Psoas muscle (tissue), 8 donors: ENCODE data around the gene PDE6D. TPM values are rescaled to one million over a fixed set of nuclear protein-coding genes. Genes with fewer than 3 reads are reported as not detected.

Experiments
- ATAC-seq, 4 donors: fragments of 200-7000 bp; cut with Tn5 transposase; one replicate each; pipeline ENCODE4 v1.9.1; 2020; ENCODE audit warnings: moderate library complexity in 3 of 4, mild to moderate bottlenecking in 2 of 4
- DNase-seq, 2 donors: peaks; one replicate each; pipeline ENCODE4 v3.0.0-alpha.2; 2020
- H3K27ac ChIP-seq: fragments of 200-600 bp; one replicate; pipeline ENCODE4 v1.8.0; 2022
- H3K27me3 ChIP-seq, 3 donors: fragments of 200-600 bp in 1 of 3; one replicate each; pipeline versions ENCODE4 v1.6.1 to v1.8.0; 2013 to 2022; ENCODE audit warnings: low read length in 2 of 3, mild to moderate bottlenecking in 2 of 3, moderate library complexity in 1 of 3; ENCODE audit not compliant: insufficient read depth in 3 of 3
- H3K36me3 ChIP-seq, 2 donors: fragments of 200-600 bp in 1 of 2; one replicate each; pipeline versions ENCODE4 v1.6.1 to v1.8.0; 2013 to 2022; ENCODE audit warnings: low read depth in 1 of 2, mild to moderate bottlenecking in 1 of 2, moderate library complexity in 1 of 2; ENCODE audit not compliant: insufficient read depth in 1 of 2
- H3K4me1 ChIP-seq: fragments of 200-600 bp; one replicate; pipeline ENCODE4 v1.8.0; 2022
- H3K4me3 ChIP-seq: fragments of 200-600 bp; one replicate; pipeline ENCODE4 v1.8.0; 2022; ENCODE audit warnings: mild to moderate bottlenecking
- H3K9me3 ChIP-seq: fragments of 200-600 bp; one replicate; pipeline ENCODE4 v1.8.0; 2022
- CTCF ChIP-seq: fragments of 200-600 bp; IDR thresholded peaks from one replicate; pipeline ENCODE4 v1.8.0; 2022; ENCODE audit warnings: antibody characterized with exemption
- WGBS, 3 donors: extraction: QIAGEN DNeasy Blood & Tissue Kit; methylation state at CpG; one replicate each; pipeline versions ENCODE4 v1.1.6 to v1.1.7; 2013; 5-methylcytosine and 5-hydroxymethylcytosine counted together
- intact Hi-C, 2 donors: fragments of 100-400 bp; cut with DNase I; formaldehyde crosslinking; loops; one replicate each; pipeline versions ENCODE4 v1.11.0 to v1.14.2; 2022
- polyA plus RNA-seq, 3 donors: library from polyadenylated mRNA; stranded (reverse); fragments of 200-250 nt; gene quantifications; one replicate each; pipeline ENCODE4 v1.2.3, GENCODE V29; 2013
- total RNA-seq, 4 donors: library from RNA; stranded (reverse); fragmentation: NEBNext Ultra II Directional in 2 of 4; extraction: Animal tissue kit (Norgen Biotek cat#: 25700) in 2 of 4; gene quantifications; one replicate each; pipeline versions ENCODE4 v1.2.1 to v1.2.4, GENCODE V29; 2021 to 2023
- donor health status: healthy with polysubstance abuse.
- donor health status: DM: no; HTN: no; CAD: no; lungs with moderate emphysema.
- donor health status: Bipolar disorder and iron deficiency.
- donor health status: healthy.
- donor health status: DM: yes; HTN: yes; CAD: no.
- donor health status: DM: no; HTN: no; CAD: no.
- donor health status: DM: no; HTN: no; CAD: no.
- donor health status: DM: yes; HTN: yes; CAD: no.

The PDE6D gene
- total and polyA plus RNA-seq, 7 donors, result 8.7 to 22.5 (median 13.8) TPM

DNA sequence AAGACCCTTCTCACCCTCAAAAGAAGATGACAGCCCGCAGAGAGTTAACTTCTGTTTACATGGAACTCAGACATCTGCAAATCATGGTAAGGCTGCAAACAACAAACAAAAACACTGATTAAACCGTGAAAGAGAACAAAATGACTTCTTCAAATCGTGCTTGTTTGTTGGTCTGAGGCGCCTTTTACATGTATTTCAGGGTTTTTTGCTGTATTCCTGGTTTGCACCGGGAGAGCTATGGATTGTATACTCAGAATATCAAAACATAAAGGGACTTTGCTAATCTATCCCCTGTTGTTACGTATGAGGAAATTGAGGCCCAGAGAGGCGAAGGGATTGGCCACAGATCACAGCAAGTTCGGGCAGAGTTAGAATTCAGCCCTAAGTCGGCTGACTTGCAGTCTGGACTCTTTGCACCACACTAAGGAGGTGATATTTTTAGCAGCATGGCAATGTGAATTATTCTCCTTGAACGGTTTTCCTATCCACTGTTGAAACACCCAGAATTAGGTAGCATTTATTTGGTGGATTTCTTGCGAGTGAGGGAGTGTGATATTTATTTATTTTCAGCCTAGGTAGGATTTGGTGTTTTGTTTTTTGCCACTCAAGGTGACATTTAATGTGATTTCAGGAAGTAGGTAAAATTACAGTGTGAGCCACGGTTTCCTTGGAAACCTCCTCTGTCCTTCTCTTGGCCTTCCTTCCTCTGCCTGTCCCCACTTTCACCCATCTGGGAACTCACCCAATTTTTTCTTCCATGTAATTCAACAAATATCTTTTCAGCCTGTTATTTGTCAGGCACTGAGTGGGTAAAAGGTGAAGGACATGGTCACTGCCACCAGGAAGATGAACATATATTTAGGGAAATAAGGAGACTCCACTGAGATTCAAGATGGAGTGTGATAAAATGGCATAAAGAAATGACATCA is 980 bp upstream of the PDE6D start:
- H3K36me3 ChIP-seq, result no peaks in the 10 kb centered on the region
- intact Hi-C loops, result loop anchor here in 1 of 2 donors (5.0 kb wide), 2 partner anchors 70 to 105 kb away; no protein-coding TSS in a partner anchor
- WGBS, 3 donors, result 0 to 2% (median 1%) methylated on average over 12 of the region's 12 CpGs
- H3K27ac ChIP-seq, result peak overlapping the region; percentile 84
- ATAC-seq, result peak in 2 of 4 donors; percentile 12 to 38
- no peak for DNase-seq
- H3K4me3 ChIP-seq, result peak overlapping the region; percentile 92
- TF ChIP-seq CTCF, result no peak
- no peaks in the 10 kb centered on the region for H3K27me3 ChIP-seq
- H3K9me3 ChIP-seq, result no peaks in the 10 kb centered on the region
- H3K4me1 ChIP-seq, result peaks cover 28% of the 10 kb centered on the region

GRCh38 chr2:231780123-231780908 is 766 bp downstream of the PDE6D start:
- no peak for TF ChIP-seq CTCF
- H3K27me3 ChIP-seq, result no peaks in the 10 kb centered on the region
- ATAC-seq (peak in 1 of 4 donors; percentile 1), DNase-seq (peak in 1 of 2 donors; percentile 17)
- H3K4me3 ChIP-seq, result peak overlapping the region; percentile 92
- peak overlapping the region; percentile 84 for H3K27ac ChIP-seq
- WGBS, 3 donors, result 8 to 11% (median 8%) methylated on average over 31 to 51 of the region's 51 CpGs
- H3K9me3 ChIP-seq, result no peaks in the 10 kb centered on the region
- intact Hi-C loops, result loop anchor here in 1 of 2 donors (5.0 kb wide), 2 partner anchors 68 to 103 kb away; no protein-coding TSS in a partner anchor
- no peaks in the 10 kb centered on the region for H3K36me3 ChIP-seq
- peaks cover 26% of the 10 kb centered on the region for H3K4me1 ChIP-seq

DNA sequence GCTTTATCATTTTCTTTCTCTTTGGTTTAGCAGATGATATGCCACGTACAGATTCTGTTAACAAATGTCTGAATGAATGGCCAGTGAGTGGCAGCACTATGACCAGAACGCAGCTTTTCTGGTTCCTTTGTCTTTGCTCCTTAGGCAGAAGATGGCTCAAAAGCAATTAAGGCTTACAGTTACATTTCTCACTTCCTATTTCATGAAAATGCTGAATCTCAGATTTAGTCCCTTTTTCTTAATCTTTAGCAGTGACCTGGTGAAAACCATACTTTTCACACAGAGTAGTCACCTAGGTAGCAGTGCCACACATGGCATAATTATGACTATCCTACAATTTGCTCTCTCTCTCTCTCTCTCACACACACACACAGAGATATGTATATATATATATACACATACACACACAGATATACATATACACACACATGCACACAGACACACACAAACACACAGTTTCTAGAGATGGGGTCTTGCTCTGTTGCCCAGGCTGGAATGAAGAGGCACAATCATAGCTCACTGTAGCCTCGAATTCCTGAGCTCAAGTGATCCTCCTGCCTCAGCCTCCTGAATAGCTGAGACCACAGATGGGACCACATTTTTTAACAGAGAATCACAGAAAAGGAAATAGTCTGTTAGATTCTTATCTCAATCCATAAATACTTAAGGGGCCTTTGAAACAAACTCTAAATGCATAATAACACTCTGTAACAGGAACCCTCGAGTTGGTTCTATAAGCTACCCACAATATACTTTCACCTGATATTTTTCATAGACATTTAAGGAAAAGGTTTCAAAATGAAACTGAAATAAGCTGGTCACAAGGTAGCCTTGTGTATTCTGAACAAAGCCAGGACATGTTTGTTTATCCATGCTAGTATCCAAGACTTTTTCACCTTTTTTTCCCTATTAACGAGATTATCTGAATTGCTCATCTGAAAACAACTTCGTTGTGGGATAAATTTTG is 11.6 kb downstream of the PDE6D start:
- intact Hi-C loops, result no loop called here
- ATAC-seq, result no peak
- H3K36me3 ChIP-seq, result no peaks in the 10 kb centered on the region
- H3K9me3 ChIP-seq, result no peaks in the 10 kb centered on the region
- no peak for TF ChIP-seq CTCF
- WGBS, 3 donors, result 89 to 91% (median 90%) methylated on average over 6 of the region's 6 CpGs
- no peaks in the 10 kb centered on the region for H3K27me3 ChIP-seq
- H3K27ac ChIP-seq, result no peak overlapping the region
- peaks cover 6% of the 10 kb centered on the region for H3K4me1 ChIP-seq
- H3K4me3 ChIP-seq, result no peak overlapping the region
- no peak for DNase-seq

DNA sequence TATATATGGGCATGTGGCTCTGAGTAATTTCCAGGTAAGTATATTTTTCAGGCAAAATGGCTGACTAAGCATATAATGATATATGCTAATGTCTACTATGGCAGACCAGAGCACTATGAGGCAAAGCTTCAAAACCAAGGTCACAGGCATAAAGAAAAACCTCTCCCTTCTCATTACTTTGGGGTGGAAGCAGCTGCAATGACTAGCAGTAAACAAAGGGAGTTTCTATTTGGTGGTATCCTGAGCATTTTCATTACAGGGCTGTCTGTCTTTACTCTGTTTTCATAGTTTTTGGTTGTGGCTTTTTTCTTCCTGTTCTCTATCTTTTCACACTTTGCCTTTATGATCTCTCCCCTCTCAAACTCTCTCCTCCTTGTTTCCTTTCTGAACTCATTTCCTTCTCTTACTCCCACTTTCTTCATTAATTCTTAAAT is 15.6 kb downstream of the PDE6D start:
- no peak for TF ChIP-seq CTCF
- no peak for DNase-seq

More for the DNA sequence above, 15.6 kb downstream of the PDE6D start:
- Histone ChIP-seq H3K4me1 (peaks cover 6% of the 10 kb centered on the region), H3K36me3 (no peaks in the 10 kb centered on the region), H3K27me3 (no peaks in the 10 kb centered on the region), H3K27ac (no peak overlapping the region), H3K4me3 (no peak overlapping the region), H3K9me3 (no peaks in the 10 kb centered on the region)
- intact Hi-C loops, result no loop called here
- ATAC-seq, result no peak
